HepG2 (cell line): Measurements from ENCODE around the gene STAT4. TPM values are rescaled to one million over a fixed set of nuclear protein-coding genes. Genes with fewer than 3 reads are reported as not detected.

ENCODE experiments used
- ATAC-seq: fragments of 200-7000 bp; cut with Tn5 transposase; 3 replicates; pipeline ENCODE4 v1.9.1; 2020; ENCODE audit warnings: mild to moderate bottlenecking, moderate library complexity
- BruUV-seq: library from RNA; stranded (reverse); fragments of 400-500 nt; replicated peaks from 2 replicates; lab custom pipeline; 2021; lab: Mats Ljungman, UMichigan
- CTCF ChIA-PET: fragments of 300-600 bp; formaldehyde crosslinking; extraction: SDS; loops from one replicate; lab custom pipeline; 2021; ENCODE audit warnings: low total read pairs, inconsistent platforms, low intra/inter-chr PET ratio; lab: Yijun Ruan, JAX
- POLR2A ChIA-PET: fragments of 350-600 bp; sonication (Branson Sonifier 250); formaldehyde crosslinking; loops from one replicate; lab custom pipeline; 2020; ENCODE audit warnings: antibody characterized with exemption, inconsistent platforms; lab: Yijun Ruan, JAX
- DNase-seq: peaks from one replicate; pipeline ENCODE4 v3.0.0-alpha.2; 2015; ENCODE audit warnings: low spot score
- FAIRE-seq: peaks from 3 replicates; lab custom pipeline; 2011; peaks lifted over from hg19 to GRCh38; lab: Jason Lieb, UNC
- H2AFZ ChIP-seq: one replicate; pipeline ENCODE4 v1.6.1; 2011; ENCODE audit warnings: low read length, inconsistent platforms
- H3K27ac ChIP-seq: fragments of 300-600 bp; 3 replicates; pipeline ENCODE4 v1.8.0; 2011; ENCODE audit warnings: mixed run types, mild to moderate bottlenecking, mixed read lengths, low read length, inconsistent platforms; ENCODE audit not compliant: insufficient read depth; ENCODE audit errors: extremely low read length
- H3K27me3 ChIP-seq, 2 experiments: fragments of 200-600 bp in 1 of 2; 2 replicates in 1 of 2; 3 replicates in 1 of 2; pipeline versions ENCODE4 v1.6.0 to v1.8.0; 2011; ENCODE audit warnings: low read length in 2 of 2, mild to moderate bottlenecking in 2 of 2, moderate library complexity in 2 of 2, inconsistent platforms in 1 of 2; ENCODE audit not compliant: insufficient read depth in 2 of 2, control insufficient read depth in 1 of 2
- H3K36me3 ChIP-seq, 2 experiments: fragments of 200-600 bp in 1 of 2; replicated peaks in 1 of 2; 2 replicates in 1 of 2; 3 replicates in 1 of 2; pipeline versions ENCODE4 v1.5.1 to v1.8.0; 2011; ENCODE audit warnings: low read length in 2 of 2, inconsistent platforms in 1 of 2; ENCODE audit not compliant: insufficient read depth in 2 of 2, control insufficient read depth in 1 of 2
- H3K4me1 ChIP-seq: 2 replicates; pipeline ENCODE4 v1.5.1; 2012; ENCODE audit warnings: low read length, inconsistent platforms; ENCODE audit not compliant: insufficient read depth
- H3K4me2 ChIP-seq: 2 replicates; pipeline ENCODE4 v1.6.0; 2011; ENCODE audit warnings: low read depth, low read length, inconsistent platforms
- H3K4me3 ChIP-seq, 3 experiments: fragments of 200-600 bp in 1 of 3; sonication (generic), shearing (Covaris generic) in 1 of 3; replicated peaks in 1 of 3; 2 replicates each; pipeline ENCODE4 v1.5.1; 2011 to 2016; ENCODE audit warnings: low read length in 3 of 3, inconsistent platforms in 2 of 3, low read depth in 2 of 3, mild to moderate bottlenecking in 2 of 3, control low read depth in 1 of 3, mixed read lengths in 1 of 3; ENCODE audit not compliant: insufficient read depth in 1 of 3
- H3K79me2 ChIP-seq: one replicate; pipeline ENCODE4 v1.6.1; 2011; ENCODE audit warnings: low read length, inconsistent platforms; ENCODE audit not compliant: insufficient read depth
- H3K9ac ChIP-seq: 2 replicates; pipeline ENCODE4 v1.6.0; 2011; ENCODE audit warnings: mild to moderate bottlenecking, low read depth, low read length, inconsistent platforms; ENCODE audit not compliant: insufficient read depth
- H3K9me3 ChIP-seq: 2 replicates; pipeline ENCODE4 v1.5.1; 2012; ENCODE audit warnings: mild to moderate bottlenecking, low read length
- H4K20me1 ChIP-seq: 2 replicates; pipeline ENCODE4 v1.6.0; 2011; ENCODE audit warnings: inconsistent platforms, mild to moderate bottlenecking, low read length, moderate library complexity; ENCODE audit not compliant: insufficient read depth
- ARID2 ChIP-seq: sonication (generic); formaldehyde crosslinking; IDR thresholded peaks from 2 replicates; pipeline ENCODE4 v1.8.1; 2022; ENCODE audit warnings: mild to moderate bottlenecking, missing genetic modification reagents, borderline replicate concordance
- FOXK1 ChIP-seq: sonication (generic); formaldehyde crosslinking; IDR thresholded peaks from 2 replicates; pipeline ENCODE4 v1.4.0; 2020; ENCODE audit warnings: low read depth, missing genetic modification reagents, borderline replicate concordance
- IKZF1 ChIP-seq: fragments of 450-650 bp; IDR thresholded peaks from 2 replicates; pipeline ENCODE4 v1.7.1; 2016
- ISL2 ChIP-seq: sonication (generic); formaldehyde crosslinking; IDR thresholded peaks from 2 replicates; pipeline ENCODE4 v1.5.0; 2020; ENCODE audit warnings: missing genetic modification reagents
- JUN ChIP-seq: sonication (generic); formaldehyde crosslinking; IDR thresholded peaks from 2 replicates; pipeline ENCODE4 v1.4.0; 2020; ENCODE audit warnings: mild to moderate bottlenecking, missing genetic modification reagents
- PAF1 ChIP-seq: IDR thresholded peaks from 2 replicates; pipeline ENCODE4 v1.6.1; 2016; ENCODE audit warnings: missing genetic modification reagents, missing compliant biosample characterization
- RFX1 ChIP-seq: fragments of 450-650 bp; IDR thresholded peaks from 2 replicates; pipeline ENCODE4 v1.6.1; 2017
- SIX4 ChIP-seq: sonication (generic); formaldehyde crosslinking; IDR thresholded peaks from 2 replicates; pipeline ENCODE4 v1.4.0; 2020; ENCODE audit warnings: missing genetic modification reagents
- SNRNP70 ChIP-seq: fragments of 200-400 bp; formaldehyde crosslinking; IDR thresholded peaks from 2 replicates; pipeline ENCODE4 v1.6.1; 2017; ENCODE audit warnings: mild to moderate bottlenecking, low read depth, low read length, moderate library complexity
- SOX6 ChIP-seq, 2 experiments: fragments of 450-650 bp in 1 of 2; sonication (generic) in 1 of 2; formaldehyde crosslinking in 1 of 2; IDR thresholded peaks; 2 replicates each; pipeline versions ENCODE4 v1.4.0 to v1.6.1; 2017 to 2020; ENCODE audit warnings: antibody characterized with exemption in 1 of 2, mild to moderate bottlenecking in 1 of 2, missing genetic modification reagents in 1 of 2
- TGIF2 ChIP-seq: IDR thresholded peaks from 2 replicates; pipeline ENCODE4 v1.6.1; 2016; ENCODE audit warnings: control low read depth, missing compliant biosample characterization
- XBP1 ChIP-seq: sonication (generic); formaldehyde crosslinking; IDR thresholded peaks from 2 replicates; pipeline ENCODE4 v1.5.0; 2020; ENCODE audit warnings: missing genetic modification reagents
- ZMYM2 ChIP-seq: sonication (generic); formaldehyde crosslinking; IDR thresholded peaks from 2 replicates; pipeline ENCODE4 v1.8.0; 2022; ENCODE audit warnings: mild to moderate bottlenecking, missing genetic modification reagents
- ZNF232 ChIP-seq: sonication (generic); formaldehyde crosslinking; IDR thresholded peaks from 2 replicates; pipeline ENCODE4 v1.4.0; 2020; ENCODE audit warnings: missing genetic modification reagents, borderline replicate concordance
- ZNF773 ChIP-seq: sonication (generic); formaldehyde crosslinking; IDR thresholded peaks from 2 replicates; pipeline ENCODE4 v1.4.0; 2020; ENCODE audit warnings: missing genetic modification reagents, borderline replicate concordance
- ZNF775 ChIP-seq: sonication (generic); formaldehyde crosslinking; IDR thresholded peaks from 2 replicates; pipeline ENCODE4 v1.4.0; 2020; ENCODE audit warnings: missing genetic modification reagents, mild to moderate bottlenecking, moderate library complexity, borderline replicate concordance
- ZSCAN31 ChIP-seq: sonication (generic); formaldehyde crosslinking; IDR thresholded peaks from 2 replicates; pipeline ENCODE4 v1.5.0; 2020; ENCODE audit warnings: low read depth, mild to moderate bottlenecking, missing genetic modification reagents
- WGBS: methylation state at CpG from one replicate; pipeline ENCODE4 v1.1.6; 2017; ENCODE audit warnings: low lambda C conversion rate; 5-methylcytosine and 5-hydroxymethylcytosine counted together
- in situ Hi-C: cut with HindIII; loops from 2 replicates; pipeline ENCODE4 v1.10.0; 2017; ENCODE audit warnings: low pct_unique_long_range_greater_than_20kb; ENCODE audit not compliant: extremely low pct_ligation_motif_present
- intact Hi-C: fragments of 100-400 bp; cut with micrococcal nuclease; formaldehyde crosslinking; loops from one replicate; pipeline ENCODE4 v1.10.0; 2022; ENCODE audit not compliant: unreplicated experiment
- polyA plus RNA-seq, 8 experiments: library from polyadenylated mRNA; depleted of rRNA in 3 of 8; stranded (reverse) in 7 of 8; unstranded in 1 of 8; fragments of >200 nt; fragmentation: Illumina TruSeq in 4 of 8; extraction: Trizol in 4 of 8; gene quantifications; 2 replicates each; pipeline versions ENCODE4 v1.2.1 to v1.2.3, GENCODE V29; 2011 to 2016; ENCODE audit warnings: low read depth in 4 of 8, missing spikeins in 1 of 8, mixed read lengths in 1 of 8; ENCODE audit not compliant: insufficient read depth in 1 of 8
- total RNA-seq, 5 experiments: library from RNA; depleted of rRNA; stranded (reverse); fragments of >200 nt; fragmentation: Illumina TruSeq; extraction: Trizol; gene quantifications; 2 replicates each; pipeline ENCODE4 v1.2.3, GENCODE V29; 2016; ENCODE audit warnings: low read depth in 1 of 5
- TF ChIP-seq, protein P1 (sequence below): sonication (generic); formaldehyde crosslinking; IDR thresholded peaks from 2 replicates; pipeline ENCODE4 v1.5.0; 2020; ENCODE audit warnings: missing genetic modification reagents, mild to moderate bottlenecking, borderline replicate concordance
- TF ChIP-seq, protein P2 (sequence below): sonication (generic); formaldehyde crosslinking; IDR thresholded peaks from 2 replicates; pipeline ENCODE4 v1.8.1; 2023; ENCODE audit warnings: mild to moderate bottlenecking, moderate library complexity, missing genetic modification reagents
- TF ChIP-seq, protein P3 (sequence below), 2 experiments: sonication (generic) in 1 of 2; formaldehyde crosslinking in 1 of 2; IDR thresholded peaks; 2 replicates each; pipeline versions ENCODE4 v1.6.1 to v1.9.0; 2014 to 2022; ENCODE audit warnings: antibody characterized with exemption in 1 of 2, borderline replicate concordance in 1 of 2, inconsistent platforms in 1 of 2, low read depth in 1 of 2, missing genetic modification reagents in 1 of 2

Gene STAT4
- total and polyA plus RNA-seq, 2 of the 13 experiments (the other 11 are each of a cell fraction or from before 2014, with no cell fraction given), result 0.37 TPM; not detected in 1

DNA sequence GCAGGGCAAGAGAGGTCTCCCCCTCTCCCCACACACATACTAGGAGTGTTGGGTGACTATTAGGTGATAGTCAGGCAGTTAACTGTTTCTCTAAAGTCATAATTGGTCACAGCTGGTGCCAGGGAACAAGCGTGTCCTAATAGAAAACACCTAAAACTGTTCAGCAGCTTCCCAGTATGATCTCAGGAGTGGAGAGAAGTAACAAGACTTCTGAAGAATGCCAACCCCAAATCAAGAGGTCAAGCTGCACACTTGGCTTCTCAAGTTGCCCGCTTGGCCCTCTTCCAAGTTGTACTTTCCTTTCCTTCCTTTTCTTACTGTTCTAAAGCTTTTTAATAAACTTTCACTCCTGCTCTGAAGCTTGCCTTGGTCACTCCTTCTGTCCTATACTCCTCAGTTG, 114.4 kb downstream of the STAT4 start:
- Histone ChIP-seq H4K20me1 (no peaks in the 10 kb centered on the region), H3K9ac (no peak overlapping the region), H3K9me3 (no peaks in the 10 kb centered on the region), H3K36me3 (no peaks in the 10 kb centered on the region), H3K4me3 (no peak overlapping the region), H3K27ac (no peak overlapping the region), H3K79me2 (no peaks in the 10 kb centered on the region), H3K4me1 (peaks cover 23% of the 10 kb centered on the region), H3K4me2 (no peak overlapping the region), H3K27me3 (no peaks in the 10 kb centered on the region), H2AFZ (no peak overlapping the region)
- no peak for TF ChIP-seq SOX6 (IDR thresholded peaks at IDR 0.05)
- no peak for TF ChIP-seq SOX6 (CRISPR knock-in tag; IDR thresholded peaks at IDR 0.05)
- no peak for TF ChIP-seq XBP1 (CRISPR knock-in tag)
- TF ChIP-seq, protein P1, sequence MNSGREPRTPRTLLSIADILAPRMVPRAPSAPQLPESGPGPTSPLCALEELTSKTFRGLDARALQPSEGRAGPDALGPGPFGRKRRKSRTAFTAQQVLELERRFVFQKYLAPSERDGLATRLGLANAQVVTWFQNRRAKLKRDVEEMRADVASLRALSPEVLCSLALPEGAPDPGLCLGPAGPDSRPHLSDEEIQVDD (CRISPR knock-in tag), result no peak
- no peak for TF ChIP-seq SNRNP70
- no peak for TF ChIP-seq ZSCAN31 (CRISPR knock-in tag)
- no peak for TF ChIP-seq IKZF1
- TF ChIP-seq RFX1, result no peak
- TF ChIP-seq PAF1 (CRISPR knock-in tag), result no peak
- no peak for TF ChIP-seq ISL2 (CRISPR knock-in tag)
- TF ChIP-seq SIX4 (CRISPR knock-in tag), result no peak
- TF ChIP-seq, protein P2, sequence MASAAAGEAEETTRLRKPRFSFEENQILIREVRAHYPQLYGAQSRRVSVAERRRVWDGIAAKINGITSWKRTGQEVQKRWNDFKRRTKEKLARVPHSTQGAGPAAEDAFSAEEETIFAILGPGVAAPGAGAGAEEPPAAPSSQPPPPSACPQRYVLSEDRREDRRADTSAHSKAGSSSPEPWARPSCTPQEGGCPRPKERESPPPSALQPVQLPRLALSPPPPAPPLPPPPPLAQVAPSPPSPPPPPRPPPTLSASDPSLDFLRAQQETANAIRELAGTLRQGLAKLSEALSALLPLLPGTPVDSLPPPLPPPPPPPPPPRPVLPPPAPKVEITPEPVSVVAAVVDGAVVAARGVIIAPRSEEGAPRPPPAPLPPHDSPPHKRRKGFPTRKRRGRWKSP, result no peak
- TF ChIP-seq ZMYM2, result no peak
- no peak for TF ChIP-seq FOXK1 (CRISPR knock-in tag)
- TF ChIP-seq, protein P3, sequence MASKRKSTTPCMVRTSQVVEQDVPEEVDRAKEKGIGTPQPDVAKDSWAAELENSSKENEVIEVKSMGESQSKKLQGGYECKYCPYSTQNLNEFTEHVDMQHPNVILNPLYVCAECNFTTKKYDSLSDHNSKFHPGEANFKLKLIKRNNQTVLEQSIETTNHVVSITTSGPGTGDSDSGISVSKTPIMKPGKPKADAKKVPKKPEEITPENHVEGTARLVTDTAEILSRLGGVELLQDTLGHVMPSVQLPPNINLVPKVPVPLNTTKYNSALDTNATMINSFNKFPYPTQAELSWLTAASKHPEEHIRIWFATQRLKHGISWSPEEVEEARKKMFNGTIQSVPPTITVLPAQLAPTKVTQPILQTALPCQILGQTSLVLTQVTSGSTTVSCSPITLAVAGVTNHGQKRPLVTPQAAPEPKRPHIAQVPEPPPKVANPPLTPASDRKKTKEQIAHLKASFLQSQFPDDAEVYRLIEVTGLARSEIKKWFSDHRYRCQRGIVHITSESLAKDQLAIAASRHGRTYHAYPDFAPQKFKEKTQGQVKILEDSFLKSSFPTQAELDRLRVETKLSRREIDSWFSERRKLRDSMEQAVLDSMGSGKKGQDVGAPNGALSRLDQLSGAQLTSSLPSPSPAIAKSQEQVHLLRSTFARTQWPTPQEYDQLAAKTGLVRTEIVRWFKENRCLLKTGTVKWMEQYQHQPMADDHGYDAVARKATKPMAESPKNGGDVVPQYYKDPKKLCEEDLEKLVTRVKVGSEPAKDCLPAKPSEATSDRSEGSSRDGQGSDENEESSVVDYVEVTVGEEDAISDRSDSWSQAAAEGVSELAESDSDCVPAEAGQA (IDR thresholded peaks at IDR 0.05; ENCODE audit: low read depth), result no peak
- TF ChIP-seq, protein P3 (CRISPR knock-in tag; IDR thresholded peaks at IDR 0.05; ENCODE audit: borderline replicate concordance), result no peak
- no peak for TF ChIP-seq TGIF2 (CRISPR knock-in tag)
- TF ChIP-seq ZNF775 (CRISPR knock-in tag), result no peak
- TF ChIP-seq ARID2, result no peak
- TF ChIP-seq ZNF232 (CRISPR knock-in tag), result no peak
- TF ChIP-seq JUN (CRISPR knock-in tag), result no peak
- no peak for TF ChIP-seq ZNF773 (CRISPR knock-in tag)
- FAIRE-seq (no peak), DNase-seq (no peak), ATAC-seq (no peak)
- 28% methylated on average over 2 of the region's 2 CpGs for WGBS
- intact Hi-C loops (loop anchor here (10.0 kb wide), 1 partner anchor 182 kb away; no protein-coding TSS in a partner anchor), in situ Hi-C loops (no loop called here)
- BruUV-seq, result no TSS peak
- POLR2A ChIA-PET, result interaction anchor here (1.2 kb wide), 1 partner anchor 16 kb away, joined by 5 read pairs; no protein-coding TSS in a partner anchor
- CTCF ChIA-PET, result no interaction called here
